SW 1271 (cell line): ENCODE measurements around the gene LEMD2.

Source experiments
- DNase-seq, 2 experiments: peaks; one replicate each; lab custom pipeline; 2025; lab: John Stamatoyannopoulos, UW

The LEMD2 gene

DNA sequence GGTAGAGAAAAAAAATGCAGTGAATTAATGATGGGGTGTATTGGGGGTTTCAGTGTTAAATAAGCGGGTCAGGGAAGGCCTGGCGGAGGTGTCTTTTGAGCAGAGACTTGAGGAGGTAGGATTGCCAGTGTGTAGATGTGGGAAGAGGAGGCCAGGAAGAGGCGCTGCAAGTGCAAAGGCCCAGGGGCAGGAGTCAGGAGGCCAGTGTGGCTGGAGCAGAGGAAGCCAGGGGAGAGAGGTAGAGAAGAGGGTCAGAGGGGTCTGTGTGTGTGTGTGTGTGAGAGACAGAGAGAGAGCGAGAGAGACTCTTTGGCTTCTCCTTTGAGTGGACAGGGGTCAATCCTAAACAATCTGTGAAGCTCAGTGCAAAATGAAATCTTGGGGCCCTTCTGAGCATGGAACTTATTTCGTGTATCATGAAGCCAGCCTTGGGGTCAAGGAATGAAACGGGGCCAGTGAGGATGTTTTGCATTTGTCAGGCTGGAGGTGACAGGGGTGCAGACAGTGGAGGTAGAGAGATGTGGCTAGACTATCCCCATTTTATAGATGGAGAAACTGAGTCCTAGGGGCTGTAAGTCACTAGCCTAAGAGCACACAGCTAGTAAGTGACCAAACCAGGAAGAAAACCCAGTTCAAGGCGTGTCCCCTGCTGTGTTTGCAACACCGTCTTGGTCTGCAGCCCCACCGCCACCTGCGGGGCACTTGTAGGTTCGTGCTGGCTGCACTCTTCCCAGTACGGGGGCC is 32.5 kb downstream of the LEMD2 start:
- DNase-seq = no peak

DNA sequence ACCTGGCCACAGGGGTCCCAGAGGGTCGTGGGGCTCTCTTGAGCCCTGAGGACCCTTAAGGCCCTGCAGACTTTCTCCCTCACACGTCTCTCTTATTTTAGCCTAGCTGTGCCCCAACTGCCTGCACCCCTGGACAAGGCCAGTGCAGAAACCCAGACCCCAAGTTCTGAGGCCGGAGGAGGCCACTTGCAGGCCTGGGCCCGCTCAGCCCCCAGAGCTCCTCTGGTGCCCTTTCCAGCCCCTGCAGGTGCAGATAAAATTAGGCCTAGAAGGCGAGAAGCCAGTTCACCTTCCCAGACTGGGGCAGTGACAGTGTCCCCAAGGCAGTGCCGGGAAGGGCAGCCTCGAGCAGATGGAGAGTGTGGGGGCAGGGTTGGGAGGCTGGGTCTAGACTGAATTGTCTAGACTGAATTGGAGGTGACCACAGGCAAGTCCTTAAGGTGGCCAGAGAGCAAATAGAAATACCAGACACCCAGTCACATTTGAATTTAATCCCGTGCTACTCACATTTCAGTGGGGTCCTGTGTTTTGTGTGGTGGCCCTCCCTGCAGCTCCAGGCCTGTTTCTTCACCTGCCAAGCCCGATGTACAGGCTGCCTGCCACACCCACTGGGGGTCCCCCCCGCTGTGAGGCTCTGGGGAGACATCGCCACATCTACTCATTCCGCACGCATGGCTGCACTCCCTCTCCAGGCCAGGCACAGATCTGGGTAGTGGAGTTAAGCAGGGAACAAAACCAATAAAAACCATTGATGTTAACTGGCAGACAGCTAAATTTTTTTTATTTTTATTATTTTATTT is 33.7 kb downstream of the LEMD2 start:
- DNase-seq = no peak

DNA sequence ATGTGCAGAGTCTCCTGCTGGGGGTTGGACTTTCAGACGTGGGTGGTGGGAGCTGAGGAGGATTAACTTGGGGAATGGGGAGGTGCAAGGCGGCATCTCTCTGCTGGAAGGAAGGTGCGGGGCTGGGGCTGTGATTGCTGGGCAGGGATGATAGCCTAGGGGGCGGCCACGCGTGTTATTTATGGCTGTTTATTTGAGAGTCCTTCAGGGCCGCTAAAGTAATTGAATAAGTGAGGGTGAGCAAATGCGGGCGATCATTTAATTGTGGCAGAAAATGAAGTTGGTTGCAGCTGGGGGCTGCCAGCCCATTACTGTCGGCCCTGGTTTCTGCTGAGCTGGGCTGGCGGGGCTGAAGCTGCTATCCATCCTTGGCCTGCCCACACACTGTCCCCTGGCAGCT is 34.7 kb downstream of the LEMD2 start:
- DNase-seq = no peak

DNA sequence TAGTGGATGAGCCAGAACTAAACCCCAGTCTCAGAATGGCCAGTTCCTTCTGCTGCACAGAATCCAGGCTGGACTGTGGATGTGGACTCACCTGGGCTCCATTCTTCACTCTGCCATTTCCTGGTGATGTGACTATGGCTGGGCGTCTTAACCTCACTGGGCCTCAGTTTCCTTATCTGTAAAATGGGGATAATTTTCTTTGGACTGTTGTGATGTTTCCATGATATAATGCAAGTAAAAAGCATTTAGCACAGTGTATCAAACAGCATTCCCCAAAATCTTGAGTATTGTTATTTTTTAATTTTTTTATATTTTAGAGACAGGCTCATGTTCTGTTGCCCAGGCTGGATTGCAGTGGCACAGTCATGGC is 36.3 kb downstream of the LEMD2 start:
- DNase-seq = no peak

DNA sequence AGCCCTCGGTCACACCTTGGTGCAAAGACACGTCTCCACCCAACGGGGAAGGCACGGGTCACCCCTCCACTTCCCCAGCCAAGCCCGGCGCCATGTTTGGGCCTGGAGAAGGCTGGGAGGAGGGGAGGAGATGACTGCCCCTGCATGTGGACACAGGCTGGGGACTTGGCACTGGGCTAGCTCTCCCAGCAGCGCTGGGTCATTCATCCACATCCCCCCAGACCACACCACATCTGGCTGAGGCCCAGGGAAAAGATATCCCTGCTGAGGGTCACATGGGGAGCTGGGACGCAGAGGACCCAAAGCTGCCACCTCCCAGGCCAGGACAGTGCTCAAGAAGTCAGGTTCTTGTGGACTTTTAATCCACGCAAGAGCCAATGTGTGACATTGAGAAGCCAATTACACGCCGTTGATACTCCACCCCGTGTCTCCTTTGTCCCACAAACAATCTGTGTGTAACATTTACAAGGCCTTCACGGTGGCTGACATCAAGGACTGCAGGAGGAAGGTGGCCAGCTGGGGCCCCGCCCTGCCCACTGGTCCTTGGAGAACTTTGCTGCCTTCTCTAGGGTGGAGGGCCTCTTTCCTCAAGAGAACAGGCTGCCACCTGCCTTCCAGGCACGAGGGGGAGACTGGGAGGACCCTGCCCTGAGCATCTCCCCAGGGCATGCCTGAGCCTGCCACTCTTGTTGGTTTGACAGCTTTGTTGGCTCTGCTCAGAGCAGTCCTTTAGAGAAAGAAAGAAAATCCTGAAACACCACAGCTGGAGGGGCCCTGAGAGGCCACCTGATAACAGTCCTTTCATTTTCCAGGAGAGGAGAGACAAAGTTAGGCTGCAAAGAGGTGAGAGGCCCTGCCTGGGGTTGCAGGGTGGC is 36.9 kb downstream of the LEMD2 start:
- DNase-seq = no peak

DNA sequence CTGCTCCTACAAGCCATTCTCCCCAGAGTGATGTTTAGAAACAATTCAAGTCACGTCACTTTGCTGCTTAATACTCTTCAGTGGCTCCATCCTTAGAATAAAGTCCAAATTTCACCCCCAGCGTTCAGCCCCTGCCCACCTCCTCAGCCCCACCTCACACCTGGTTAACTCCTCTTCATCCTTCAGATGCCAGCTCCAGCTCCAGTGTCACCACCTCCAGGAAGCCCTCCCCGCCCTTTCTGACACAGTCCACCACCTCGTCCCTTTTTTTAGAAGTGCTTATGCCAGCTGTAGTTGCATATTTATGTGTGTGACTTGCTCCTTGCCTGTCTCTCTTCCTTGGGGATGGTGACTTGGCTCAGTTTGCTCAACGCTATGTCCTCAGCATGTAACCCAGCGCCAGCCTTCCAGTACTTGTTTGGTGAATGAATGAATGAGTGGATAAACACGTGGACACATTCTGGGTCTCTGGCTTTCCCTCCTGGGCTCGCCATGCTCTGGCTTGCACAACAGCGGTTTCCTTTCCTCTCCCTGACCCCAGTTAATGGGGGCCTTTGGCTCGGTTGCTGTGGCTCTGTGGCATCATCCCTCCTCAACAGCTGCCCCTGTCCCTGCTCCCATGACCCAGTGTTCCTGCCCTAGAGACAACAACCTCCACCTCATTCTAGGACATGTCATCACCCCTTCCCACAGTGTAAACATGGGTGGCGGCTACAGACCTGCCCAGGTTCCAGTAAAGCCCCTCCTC is 38.5 kb downstream of the LEMD2 start:
- no peak for DNase-seq

DNA sequence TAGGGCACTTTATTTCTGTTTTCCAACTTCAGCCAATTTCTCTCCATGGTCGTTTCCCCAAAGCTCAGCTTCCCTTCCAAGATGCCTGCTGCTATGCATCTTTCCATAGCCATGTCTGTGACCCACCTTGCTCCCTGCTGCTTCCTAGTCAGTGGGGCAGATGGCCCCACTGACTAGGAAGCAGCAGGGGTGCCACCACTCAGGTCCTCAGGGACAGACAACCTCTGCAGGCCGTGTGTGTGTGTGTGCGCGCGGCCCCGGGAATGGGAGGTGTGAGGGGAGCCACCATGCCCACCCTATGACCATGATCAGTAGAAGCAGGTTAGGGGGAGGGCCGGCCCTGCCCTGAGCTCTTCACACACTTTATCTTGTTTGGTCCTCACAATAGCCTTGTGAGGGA is 39.5 kb downstream of the LEMD2 start:
- no peak for DNase-seq

DNA sequence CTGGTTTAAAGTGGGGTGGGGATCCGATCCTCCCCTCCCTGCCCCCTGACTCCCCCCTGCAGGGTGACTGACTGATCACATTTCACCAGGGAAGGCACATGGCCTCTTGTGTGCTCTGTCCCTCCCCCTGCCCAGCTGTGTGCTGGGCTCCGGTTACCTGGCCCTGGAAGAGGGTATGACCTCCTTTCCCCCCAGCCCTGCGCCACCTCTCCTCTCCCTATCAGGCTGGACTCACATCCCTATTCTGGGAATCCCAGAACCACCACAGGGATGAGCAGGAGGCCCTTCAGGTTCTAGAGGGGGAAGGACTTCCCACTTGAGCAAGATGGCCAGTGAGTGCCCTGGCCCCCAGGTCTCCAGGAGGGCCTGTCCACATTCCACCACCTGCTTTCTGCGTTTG is 40.1 kb downstream of the LEMD2 start:
- DNase-seq = no peak

DNA sequence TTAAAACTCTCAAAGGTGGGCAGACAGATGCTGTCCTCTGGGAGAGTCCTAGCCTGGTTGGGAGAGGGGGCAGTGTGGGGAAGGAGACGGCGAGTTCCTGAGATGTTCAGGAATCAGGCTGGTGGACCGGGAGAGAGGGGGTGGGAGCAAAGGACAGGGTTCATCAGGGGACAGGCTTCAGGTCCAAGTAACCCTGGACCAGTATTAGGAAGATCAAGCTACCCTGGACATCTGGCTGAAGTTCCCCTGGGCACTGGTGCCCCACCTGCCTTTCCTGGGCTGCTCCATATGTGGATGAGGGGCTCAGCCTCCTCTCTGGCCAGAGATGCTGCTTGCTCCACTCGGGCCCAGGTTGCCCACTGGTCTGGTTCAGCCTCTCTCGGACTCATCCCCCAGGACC is 41.1 kb downstream of the LEMD2 start:
- no peak for DNase-seq

DNA sequence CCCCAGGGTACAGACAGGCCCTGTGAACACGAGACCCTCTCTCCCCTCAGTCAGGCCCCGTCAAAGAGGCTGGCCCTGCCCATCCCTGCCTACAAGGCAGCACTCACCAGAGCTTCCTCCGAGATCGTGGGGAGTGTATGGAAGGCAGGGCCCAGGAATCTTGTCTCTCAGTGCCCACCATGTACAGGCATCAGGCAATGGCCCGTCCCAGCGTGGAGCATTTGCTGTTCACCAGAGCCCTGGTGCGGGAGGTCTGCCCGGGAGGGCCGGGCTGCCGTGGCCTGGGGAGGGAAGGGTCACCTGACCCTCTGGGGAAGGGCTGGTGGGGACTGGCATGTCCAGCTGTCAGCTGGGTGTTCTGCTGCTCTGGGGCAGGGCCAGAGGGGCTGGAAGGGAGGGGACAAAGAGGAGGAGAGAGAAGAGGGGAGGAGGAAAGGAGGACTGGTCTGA is 42.3 kb downstream of the LEMD2 start, which contains the start of gene IP6K3:
Gene IP6K3, minus strand, starts transcription at position 255 of the 450 bp plus-strand sequence. CDS start 11,429 bp downstream, outside the sequence.
- no peak for DNase-seq

DNA sequence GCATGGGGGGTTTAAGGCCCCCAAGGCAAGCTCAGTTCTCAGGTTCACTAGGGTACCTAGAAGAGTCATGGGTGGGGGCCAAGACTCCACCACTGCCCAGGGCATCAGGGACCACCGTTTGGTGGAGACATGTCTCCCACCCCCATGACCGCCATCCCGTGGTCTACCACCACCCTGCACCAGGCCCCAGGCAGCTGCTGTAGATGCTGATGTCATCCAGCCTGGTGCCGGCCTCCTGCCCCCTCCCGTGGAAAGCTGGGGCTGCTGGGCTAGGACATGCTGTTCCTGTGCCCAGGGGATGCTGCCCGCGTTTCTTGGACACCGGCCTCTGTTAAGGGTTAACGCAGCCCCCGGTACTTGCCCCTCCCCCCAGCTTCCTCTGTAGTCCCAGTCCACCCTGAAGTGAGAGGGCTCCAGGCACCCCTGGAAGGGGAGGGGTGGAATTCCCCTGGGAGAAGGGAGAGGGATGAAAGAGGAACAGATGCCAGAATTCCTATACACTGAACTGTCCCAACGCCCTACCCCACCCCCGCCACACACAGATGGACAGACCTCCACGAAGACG is 42.8 kb downstream of the LEMD2 start:
- DNase-seq = no peak

DNA sequence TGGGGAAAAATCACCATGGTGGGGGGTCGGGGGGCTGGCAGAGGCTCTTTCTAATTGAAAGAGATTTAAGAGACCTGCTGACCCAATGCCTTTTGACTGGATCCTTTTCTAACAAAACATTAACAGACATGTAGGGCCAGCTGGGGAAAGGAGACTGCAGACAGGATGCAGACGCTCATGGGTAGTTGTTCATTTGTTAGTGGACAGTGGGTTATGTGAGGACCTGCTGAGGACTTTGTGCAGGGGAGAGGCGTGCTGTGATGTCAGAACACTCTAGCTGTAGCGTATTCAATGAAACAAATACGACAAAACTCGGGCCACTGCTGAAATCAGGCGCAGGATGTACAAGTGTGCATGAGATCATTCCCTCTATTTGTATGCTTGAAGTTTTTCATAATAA is 43.4 kb downstream of the LEMD2 start:
- DNase-seq = no peak

DNA sequence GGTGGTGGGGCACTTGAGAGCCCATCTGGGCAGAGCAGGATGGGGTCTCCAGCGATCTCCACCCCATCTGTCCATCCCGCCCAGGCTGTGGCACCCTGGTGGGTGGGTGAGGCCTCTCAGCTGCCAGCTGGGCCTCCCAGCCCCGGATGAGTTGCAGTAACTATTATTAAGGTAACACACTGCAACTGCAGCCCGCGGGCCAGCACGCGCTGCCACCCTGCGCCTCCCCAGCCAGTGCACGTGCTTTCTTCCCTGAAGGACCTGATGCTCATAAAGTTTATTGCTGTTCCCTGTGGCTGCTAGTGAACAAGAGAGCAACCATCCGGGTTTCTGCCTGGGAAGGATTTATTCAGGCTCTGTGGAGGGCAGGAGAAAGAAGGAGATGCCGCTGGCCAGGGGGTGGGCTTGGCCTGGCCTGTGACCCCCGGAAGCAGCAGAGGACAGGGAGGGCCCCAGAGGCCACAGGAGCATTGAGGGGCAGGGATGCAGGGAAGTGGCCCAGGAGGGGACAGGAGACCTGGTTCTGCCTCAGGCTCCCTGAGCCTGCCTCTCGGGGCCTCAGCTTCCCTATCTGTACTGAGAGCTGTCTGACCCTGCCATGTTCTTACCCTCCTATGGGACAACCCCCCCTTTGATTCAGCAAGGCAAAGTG is 43.9 kb downstream of the LEMD2 start:
- DNase-seq = no peak

DNA sequence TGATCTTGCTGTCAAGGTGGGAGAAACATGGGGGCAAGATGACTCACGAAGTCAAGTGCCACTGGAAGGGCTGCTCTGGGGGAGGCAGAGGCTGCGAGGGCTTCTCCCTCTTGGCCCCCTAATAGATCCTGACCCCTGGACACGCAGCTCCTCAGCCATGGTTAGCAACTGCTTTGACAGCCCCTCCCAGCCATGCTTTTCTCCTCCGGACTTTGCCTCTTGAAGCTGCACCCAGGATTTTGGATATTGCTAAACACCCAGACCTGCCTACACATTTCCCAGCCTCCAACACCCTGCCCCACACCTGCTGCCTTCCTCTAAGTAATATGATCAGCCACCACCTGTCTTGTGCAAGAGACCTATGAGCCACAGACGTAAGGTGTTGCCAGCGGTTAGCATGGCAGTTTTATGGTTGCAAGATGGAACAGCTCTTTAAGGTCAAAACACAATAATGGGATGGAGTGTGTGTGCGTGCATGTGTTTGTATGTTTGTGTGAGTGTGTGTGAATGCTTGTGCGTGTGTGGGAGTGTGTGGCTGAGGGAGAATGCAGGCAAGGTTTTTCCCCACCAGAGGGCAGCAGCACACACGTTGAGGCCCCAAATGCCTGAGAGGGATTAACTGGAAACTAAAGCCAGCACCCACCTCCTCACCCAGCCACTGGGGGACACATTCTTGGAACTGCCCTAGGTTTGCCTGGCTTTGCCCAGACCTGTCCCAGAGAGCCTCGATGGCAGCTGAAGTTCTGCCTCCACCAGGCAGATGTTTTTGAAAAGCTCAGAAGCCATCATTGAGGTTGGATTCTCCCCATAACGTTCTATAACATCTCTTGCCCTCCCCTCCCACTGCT is 44.7 kb downstream of the LEMD2 start:
- DNase-seq = peak in 1 of 2 experiments; percentile 39

DNA sequence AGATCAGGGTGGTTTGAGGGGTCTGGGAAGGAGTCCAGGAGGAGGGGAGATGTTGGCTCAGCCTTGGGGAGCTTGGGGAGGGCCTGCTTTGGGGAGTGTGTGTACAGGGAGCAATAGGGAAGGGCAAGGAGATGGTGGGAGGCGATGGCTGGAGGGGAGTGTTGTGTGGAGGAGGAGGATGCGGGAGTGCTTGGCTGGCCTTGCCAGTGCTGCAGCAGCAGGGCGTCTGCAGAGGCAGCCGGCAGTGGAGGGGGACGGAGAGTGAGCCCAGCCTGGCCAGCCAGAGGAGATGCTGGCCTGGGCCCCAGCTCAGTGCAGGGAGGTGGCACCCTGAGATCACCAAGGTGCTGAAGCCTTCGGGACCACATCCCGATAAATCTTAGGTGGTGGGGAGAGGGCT is 46.1 kb downstream of the LEMD2 start:
- no peak for DNase-seq

DNA sequence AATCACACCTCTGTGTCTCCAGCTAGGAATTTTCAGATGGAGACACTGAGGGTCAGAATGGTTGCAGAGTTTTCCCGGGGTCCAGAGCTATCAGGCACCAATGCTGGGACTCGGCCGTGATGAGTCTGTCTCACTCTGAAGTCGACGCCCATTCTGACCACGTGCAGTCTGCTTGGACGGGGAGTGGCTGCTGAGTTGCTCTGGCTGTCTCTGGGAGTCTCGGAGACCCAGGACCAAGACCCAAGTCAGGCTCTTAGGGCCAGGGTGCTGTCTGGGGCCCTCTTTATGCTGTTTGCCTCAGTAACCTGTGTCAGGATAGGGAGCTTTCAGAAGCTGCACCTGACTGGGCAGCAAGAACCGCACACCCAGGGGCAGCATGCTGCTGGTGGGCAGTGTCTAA is 46.8 kb downstream of the LEMD2 start:
- DNase-seq = no peak

DNA sequence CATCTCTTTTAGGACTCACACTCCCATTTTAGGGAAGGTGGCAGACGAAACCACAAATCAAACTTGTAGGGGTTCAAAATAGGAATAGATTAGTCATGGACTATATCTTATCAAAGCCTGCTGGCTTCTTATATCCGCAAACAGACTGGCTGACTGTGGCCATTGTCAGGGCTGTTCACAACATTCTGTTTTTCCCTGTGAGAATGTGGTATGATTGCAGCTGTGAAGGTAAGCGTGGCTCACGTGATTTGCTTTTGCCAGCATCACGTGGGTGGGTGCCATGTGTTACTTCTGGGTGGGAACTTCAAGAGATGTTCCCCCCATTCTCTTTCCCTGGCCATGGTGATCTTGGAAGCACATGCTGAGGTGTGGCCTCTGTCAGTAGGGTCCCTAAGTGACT is 48.1 kb downstream of the LEMD2 start:
- no peak for DNase-seq

DNA sequence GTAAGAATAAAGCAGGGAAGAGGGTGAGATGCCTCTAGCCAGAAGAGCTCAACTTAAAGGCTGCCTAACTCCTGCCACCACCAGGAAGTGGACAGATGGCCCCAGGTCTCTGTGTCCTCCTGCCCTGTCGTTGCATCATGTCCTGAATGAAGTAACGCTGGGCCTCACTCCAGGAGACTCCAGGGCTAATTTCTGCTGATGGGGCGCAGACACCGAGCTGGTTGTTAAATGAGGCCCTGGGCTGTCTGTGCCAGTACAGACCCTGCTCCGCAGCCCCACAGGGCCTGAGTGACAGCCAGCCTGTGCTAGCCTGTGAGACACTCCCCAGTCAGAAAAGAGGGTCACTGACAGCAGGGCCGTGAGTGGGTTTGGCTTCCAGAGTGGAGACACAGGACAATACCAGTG is 48.7 kb downstream of the LEMD2 start:
- no peak for DNase-seq

DNA sequence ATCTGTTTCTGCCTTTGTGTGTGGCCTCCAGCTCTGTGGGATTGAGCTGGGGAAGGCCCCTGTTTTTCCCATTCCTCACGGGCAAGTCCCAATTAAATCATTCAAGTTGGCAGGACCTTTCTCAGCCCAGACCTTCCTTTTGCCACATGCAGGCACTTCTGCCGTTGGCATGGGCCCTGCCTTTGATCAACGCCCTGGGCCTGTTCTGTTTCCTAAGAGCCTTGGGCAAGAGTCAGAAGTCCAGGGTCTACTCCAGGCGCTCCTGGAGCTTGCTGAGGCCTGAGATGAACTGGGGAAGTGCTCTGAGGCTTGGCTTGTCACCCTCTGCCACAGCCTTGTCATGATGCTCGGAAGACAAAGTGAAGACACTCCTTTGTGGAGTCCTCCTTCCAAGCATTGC is 49.4 kb downstream of the LEMD2 start:
- DNase-seq = no peak

DNA sequence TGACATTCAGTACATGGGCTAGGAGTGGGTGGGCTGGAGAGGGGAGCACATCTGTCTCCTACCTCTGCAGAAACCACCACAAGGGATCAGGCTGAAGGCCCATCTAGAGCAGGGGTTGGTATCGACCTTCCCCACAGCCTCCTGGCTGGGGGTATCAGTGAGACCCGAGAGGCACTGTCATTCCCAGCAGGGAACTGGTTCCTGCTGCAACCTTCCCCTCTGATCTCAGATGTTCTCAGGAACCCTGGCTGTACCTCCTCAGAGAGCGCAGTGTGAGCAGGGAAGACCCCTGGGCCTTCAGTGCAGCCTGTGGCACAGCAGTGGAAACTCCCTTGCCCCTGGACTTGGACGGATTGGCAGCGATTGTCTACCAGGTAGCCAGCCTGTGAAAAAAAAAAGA is 50.1 kb downstream of the LEMD2 start:
- DNase-seq = no peak
